ENCODE results near the gene SMYD3. TPM values are rescaled to one million over a fixed set of nuclear protein-coding genes. Genes with fewer than 3 reads are reported as not detected.

Gene SMYD3
- polyA plus RNA-seq, 1 donor from 2014 or later = 48.6 TPM

GRCh38 chr1:246333855-246334254 lies 173.2 kb downstream of the SMYD3 start:
- Histone ChIP-seq H3K4me2 (ENCODE audit: low read length) (no peak overlapping the region), H3K9me3 (ENCODE audit: low read length) (no peaks in the 10 kb centered on the region), H3K27ac (ENCODE audit: low read length) (no peak overlapping the region), H3K27me3 (ENCODE audit: insufficient read depth, low read depth, low read length) (no peaks in the 10 kb centered on the region), H4K20me1 (ENCODE audit: insufficient read depth) (no peaks in the 10 kb centered on the region), H3K4me3 (ENCODE audit: low read length) (no peak overlapping the region), H2AFZ (ENCODE audit: low read depth, low read length) (no peak overlapping the region), H3K36me3 (ENCODE audit: insufficient read depth, low read length) (no peaks in the 10 kb centered on the region), H3K79me2 (replicated peaks; ENCODE audit: insufficient read depth, low read length) (no peaks in the 10 kb centered on the region), H3K9ac (ENCODE audit: low read length) (no peak overlapping the region), H3K9me2 (ENCODE audit: insufficient read depth, low read length) (no peaks in the 10 kb centered on the region), H3F3A (ENCODE audit: insufficient read depth, low read length, poor library complexity, severe bottlenecking) (no peaks in the 10 kb centered on the region)
- TF ChIP-seq EP300 (conservative IDR thresholded peaks at IDR 0.05; ENCODE audit: poor library complexity, severe bottlenecking) (no peak), MXI1 (conservative IDR thresholded peaks at IDR 0.05; ENCODE audit: poor library complexity, severe bottlenecking) (no peak), CTCF (IDR thresholded peaks at IDR 0.05; ENCODE audit: poor library complexity, severe bottlenecking) (no peak), REST (IDR thresholded peaks at IDR 0.05; ENCODE audit: borderline replicate concordance) (no peak), TAF1 (IDR thresholded peaks at IDR 0.05; ENCODE audit: low read depth) (no peak), SMC3 (conservative IDR thresholded peaks at IDR 0.05; ENCODE audit: poor library complexity) (no peak), POLR2AphosphoS5 (IDR thresholded peaks at IDR 0.05) (no peak), EZH2 (IDR thresholded peaks at IDR 0.05; ENCODE audit: borderline replicate concordance, insufficient read depth, low read length, poor library complexity, severe bottlenecking) (no peak), RAD21 (conservative IDR thresholded peaks at IDR 0.05) (no peak)

DNA sequence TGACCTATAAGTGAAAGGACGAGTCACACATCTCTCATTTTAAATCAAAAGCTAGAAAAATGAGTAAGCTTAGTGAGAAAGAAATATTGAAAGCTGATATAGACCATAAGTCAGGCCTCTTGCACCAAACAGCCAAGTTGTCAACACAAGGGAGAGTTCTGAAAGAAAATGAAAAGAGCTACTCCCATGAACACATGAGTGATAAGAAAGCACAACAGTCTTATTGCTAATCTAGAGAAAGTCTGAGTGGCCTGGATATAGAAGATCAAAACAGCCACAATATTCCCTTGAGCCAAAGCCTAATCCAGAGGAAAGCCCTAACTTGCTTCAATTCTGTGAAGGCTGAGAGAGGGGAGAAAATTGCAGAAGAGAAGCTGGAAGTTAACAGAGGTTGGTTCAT lies 175.0 kb downstream of the SMYD3 start:
- no peak overlapping the region for H3K4me3 ChIP-seq (ENCODE audit: low read length)
- H3K9me3 ChIP-seq (ENCODE audit: low read length) = no peaks in the 10 kb centered on the region
- TF ChIP-seq REST (IDR thresholded peaks at IDR 0.05; ENCODE audit: borderline replicate concordance) (no peak), TAF1 (IDR thresholded peaks at IDR 0.05; ENCODE audit: low read depth) (no peak), RAD21 (conservative IDR thresholded peaks at IDR 0.05) (no peak), CTCF (IDR thresholded peaks at IDR 0.05; ENCODE audit: poor library complexity, severe bottlenecking) (no peak)
- no peak overlapping the region for H3K4me2 ChIP-seq (ENCODE audit: low read length)
- H3K27ac ChIP-seq (ENCODE audit: low read length) = no peak overlapping the region
- no peak overlapping the region for H3K9ac ChIP-seq (ENCODE audit: low read length)
- no peaks in the 10 kb centered on the region for H3K79me2 ChIP-seq (replicated peaks; ENCODE audit: insufficient read depth, low read length)
- H3K9me2 ChIP-seq (ENCODE audit: insufficient read depth, low read length) = no peaks in the 10 kb centered on the region
- no peaks in the 10 kb centered on the region for H4K20me1 ChIP-seq (ENCODE audit: insufficient read depth)
- H3F3A ChIP-seq (ENCODE audit: insufficient read depth, low read length, poor library complexity, severe bottlenecking) = no peaks in the 10 kb centered on the region
- no peaks in the 10 kb centered on the region for H3K27me3 ChIP-seq (ENCODE audit: insufficient read depth, low read depth, low read length)
- H2AFZ ChIP-seq (ENCODE audit: low read depth, low read length) = no peak overlapping the region
- no peaks in the 10 kb centered on the region for H3K36me3 ChIP-seq (ENCODE audit: insufficient read depth, low read length)

Data from neural cell (in vitro differentiated cells).